Measurements from ENCODE around the gene ACACB. TPM values are rescaled to one million over a fixed set of nuclear protein-coding genes. Genes with fewer than 3 reads are reported as not detected.

ACACB gene
- total RNA-seq, 1 experiment from 2014 or later, result 20.0 TPM

DNA sequence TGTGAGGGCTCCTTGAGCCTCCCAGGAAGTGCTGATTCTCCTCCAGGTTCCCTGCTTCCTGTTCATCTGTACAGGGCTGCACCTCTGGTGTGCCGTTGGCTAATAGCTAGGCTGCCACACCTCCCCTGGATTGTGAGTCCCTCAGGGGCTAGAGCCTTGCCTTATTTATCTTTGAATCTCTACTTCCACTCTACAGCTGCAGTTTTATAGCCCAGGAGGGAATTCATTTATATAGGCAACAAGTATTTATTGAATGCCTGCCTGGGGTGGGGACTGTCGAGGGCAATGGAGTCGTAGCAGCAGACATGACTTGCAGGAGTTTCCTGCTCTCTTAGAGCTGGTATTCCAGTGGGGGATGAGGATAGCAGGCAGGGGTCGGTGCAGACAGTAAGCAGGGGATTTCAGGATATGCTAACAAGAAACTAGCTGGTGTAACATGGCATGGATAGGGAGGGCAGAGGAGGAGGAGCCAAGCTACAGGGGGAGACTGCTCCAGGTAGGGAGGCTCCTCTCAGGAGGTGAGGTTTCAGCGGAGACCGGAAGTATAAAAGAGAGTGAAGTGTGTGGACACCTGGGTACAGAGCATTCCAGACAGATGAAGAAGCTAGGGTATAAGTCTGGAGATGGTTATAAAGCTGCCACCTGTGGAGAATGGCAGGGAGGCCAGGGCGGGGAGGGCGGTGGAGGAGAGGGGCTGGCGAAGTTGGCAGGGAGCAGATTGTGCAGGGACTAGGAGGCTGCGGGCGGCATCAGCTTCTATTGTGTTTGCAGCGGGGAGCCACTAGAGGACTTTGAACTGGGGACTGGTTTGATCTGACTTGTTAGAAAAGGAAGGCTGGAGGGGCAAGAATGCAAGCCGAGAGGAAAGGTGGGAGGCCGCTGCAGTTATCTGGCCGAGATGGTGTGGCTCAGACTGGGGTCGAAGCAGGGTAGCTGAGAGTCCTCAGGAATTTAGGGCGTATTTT is 46.8 kb upstream of the ACACB start (continued):
- TF ChIP-seq, protein P1, sequence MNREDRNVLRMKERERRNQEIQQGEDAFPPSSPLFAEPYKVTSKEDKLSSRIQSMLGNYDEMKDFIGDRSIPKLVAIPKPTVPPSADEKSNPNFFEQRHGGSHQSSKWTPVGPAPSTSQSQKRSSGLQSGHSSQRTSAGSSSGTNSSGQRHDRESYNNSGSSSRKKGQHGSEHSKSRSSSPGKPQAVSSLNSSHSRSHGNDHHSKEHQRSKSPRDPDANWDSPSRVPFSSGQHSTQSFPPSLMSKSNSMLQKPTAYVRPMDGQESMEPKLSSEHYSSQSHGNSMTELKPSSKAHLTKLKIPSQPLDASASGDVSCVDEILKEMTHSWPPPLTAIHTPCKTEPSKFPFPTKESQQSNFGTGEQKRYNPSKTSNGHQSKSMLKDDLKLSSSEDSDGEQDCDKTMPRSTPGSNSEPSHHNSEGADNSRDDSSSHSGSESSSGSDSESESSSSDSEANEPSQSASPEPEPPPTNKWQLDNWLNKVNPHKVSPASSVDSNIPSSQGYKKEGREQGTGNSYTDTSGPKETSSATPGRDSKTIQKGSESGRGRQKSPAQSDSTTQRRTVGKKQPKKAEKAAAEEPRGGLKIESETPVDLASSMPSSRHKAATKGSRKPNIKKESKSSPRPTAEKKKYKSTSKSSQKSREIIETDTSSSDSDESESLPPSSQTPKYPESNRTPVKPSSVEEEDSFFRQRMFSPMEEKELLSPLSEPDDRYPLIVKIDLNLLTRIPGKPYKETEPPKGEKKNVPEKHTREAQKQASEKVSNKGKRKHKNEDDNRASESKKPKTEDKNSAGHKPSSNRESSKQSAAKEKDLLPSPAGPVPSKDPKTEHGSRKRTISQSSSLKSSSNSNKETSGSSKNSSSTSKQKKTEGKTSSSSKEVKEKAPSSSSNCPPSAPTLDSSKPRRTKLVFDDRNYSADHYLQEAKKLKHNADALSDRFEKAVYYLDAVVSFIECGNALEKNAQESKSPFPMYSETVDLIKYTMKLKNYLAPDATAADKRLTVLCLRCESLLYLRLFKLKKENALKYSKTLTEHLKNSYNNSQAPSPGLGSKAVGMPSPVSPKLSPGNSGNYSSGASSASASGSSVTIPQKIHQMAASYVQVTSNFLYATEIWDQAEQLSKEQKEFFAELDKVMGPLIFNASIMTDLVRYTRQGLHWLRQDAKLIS (CRISPR knock-in tag; IDR thresholded peaks at IDR 0.05; ENCODE audit: borderline replicate concordance), result no peak
- TF ChIP-seq, protein P2, sequence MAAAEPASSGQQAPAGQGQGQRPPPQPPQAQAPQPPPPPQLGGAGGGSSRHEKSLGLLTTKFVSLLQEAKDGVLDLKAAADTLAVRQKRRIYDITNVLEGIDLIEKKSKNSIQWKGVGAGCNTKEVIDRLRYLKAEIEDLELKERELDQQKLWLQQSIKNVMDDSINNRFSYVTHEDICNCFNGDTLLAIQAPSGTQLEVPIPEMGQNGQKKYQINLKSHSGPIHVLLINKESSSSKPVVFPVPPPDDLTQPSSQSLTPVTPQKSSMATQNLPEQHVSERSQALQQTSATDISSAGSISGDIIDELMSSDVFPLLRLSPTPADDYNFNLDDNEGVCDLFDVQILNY (CRISPR knock-in tag; IDR thresholded peaks at IDR 0.05), result no peak
- TF ChIP-seq ZNF121 (CRISPR knock-in tag; IDR thresholded peaks at IDR 0.05) (no peak), ZNF532 (CRISPR knock-in tag; IDR thresholded peaks at IDR 0.05; ENCODE audit: borderline replicate concordance) (no peak), ZNF232 (CRISPR knock-in tag; IDR thresholded peaks at IDR 0.05) (no peak), FOXP1 (CRISPR knock-in tag; IDR thresholded peaks at IDR 0.05; ENCODE audit: borderline replicate concordance) (no peak)
- TF ChIP-seq, protein P3, sequence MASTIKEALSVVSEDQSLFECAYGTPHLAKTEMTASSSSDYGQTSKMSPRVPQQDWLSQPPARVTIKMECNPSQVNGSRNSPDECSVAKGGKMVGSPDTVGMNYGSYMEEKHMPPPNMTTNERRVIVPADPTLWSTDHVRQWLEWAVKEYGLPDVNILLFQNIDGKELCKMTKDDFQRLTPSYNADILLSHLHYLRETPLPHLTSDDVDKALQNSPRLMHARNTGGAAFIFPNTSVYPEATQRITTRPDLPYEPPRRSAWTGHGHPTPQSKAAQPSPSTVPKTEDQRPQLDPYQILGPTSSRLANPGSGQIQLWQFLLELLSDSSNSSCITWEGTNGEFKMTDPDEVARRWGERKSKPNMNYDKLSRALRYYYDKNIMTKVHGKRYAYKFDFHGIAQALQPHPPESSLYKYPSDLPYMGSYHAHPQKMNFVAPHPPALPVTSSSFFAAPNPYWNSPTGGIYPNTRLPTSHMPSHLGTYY (CRISPR knock-in tag; IDR thresholded peaks at IDR 0.05), result no peak

- Mint-ChIP-seq H3K27ac (no peak overlapping the region), H3K4me1 (peaks cover 6% of the 10 kb centered on the region), H3K36me3 (peaks cover 14% of the 10 kb centered on the region), H3K4me3 (no peak overlapping the region), H3K27me3 (ENCODE audit: low read depth) (no peaks in the 10 kb centered on the region), H3K9me3 (peaks cover 18% of the 10 kb centered on the region)
- POLR2A ChIA-PET, result no interaction called here
- CTCF ChIA-PET, result no interaction called here
- DNase-seq (ENCODE audit: low spot score) (no peak), ATAC-seq (no peak)
- no peak for TF ChIP-seq ZNF219 (CRISPR knock-in tag; IDR thresholded peaks at IDR 0.05; ENCODE audit: borderline replicate concordance)
- no peak for TF ChIP-seq FOXK1 (CRISPR knock-in tag; IDR thresholded peaks at IDR 0.05)
- no peak for TF ChIP-seq JAZF1 (CRISPR knock-in tag; IDR thresholded peaks at IDR 0.05)
- no peak for TF ChIP-seq ZNF317 (CRISPR knock-in tag; IDR thresholded peaks at IDR 0.05; ENCODE audit: borderline replicate concordance, low read depth)
- no peak for TF ChIP-seq SMAD4 (CRISPR knock-in tag; IDR thresholded peaks at IDR 0.05)
- no peak for TF ChIP-seq FOXJ3 (CRISPR knock-in tag; IDR thresholded peaks at IDR 0.05; ENCODE audit: borderline replicate concordance)
- no peak for TF ChIP-seq ZNF396 (CRISPR knock-in tag; IDR thresholded peaks at IDR 0.05; ENCODE audit: borderline replicate concordance)
- no peak for TF ChIP-seq TEAD1 (CRISPR knock-in tag; IDR thresholded peaks at IDR 0.05)
- TF ChIP-seq TP53 (CRISPR knock-in tag; IDR thresholded peaks at IDR 0.05), result no peak
- no peak for TF ChIP-seq HMGA2 (CRISPR knock-in tag; IDR thresholded peaks at IDR 0.05)
These were observed 41.5 kb upstream of the ACACB start for GRCh38 chr12:109074866-109075265.
